RWPE1 (cell line): ENCODE measurements around the gene DLX4.
A peak's percentile ranks its signal among the peaks of the same experiment; 100 is the strongest.

ENCODE experiments used
- CTCF ChIA-PET: fragments of 350-600 bp; sonication (Branson Sonifier 250); formaldehyde crosslinking; extraction: SDS; loops from one replicate; lab custom pipeline; 2021; lab: Yijun Ruan, JAX
- POLR2A ChIA-PET: fragments of 400-600 bp; formaldehyde crosslinking; extraction: SDS; loops from one replicate; lab custom pipeline; 2020; ENCODE audit warnings: antibody characterized with exemption; ENCODE audit not compliant: low non-redundant PET; lab: Yijun Ruan, JAX
- DNase-seq: peaks from one replicate; pipeline ENCODE4 v3.0.0; 2012; ENCODE audit warnings: low spot score
- H3K27ac ChIP-seq: fragments of 450-650 bp; 2 replicates; pipeline ENCODE4 v1.5.1; 2017
- CTCF ChIP-seq: fragments of 450-650 bp; conservative IDR thresholded peaks from 2 replicates; pipeline ENCODE4 v1.5.1; 2017; ENCODE audit warnings: low read depth, mild to moderate bottlenecking

Gene DLX4

DNA sequence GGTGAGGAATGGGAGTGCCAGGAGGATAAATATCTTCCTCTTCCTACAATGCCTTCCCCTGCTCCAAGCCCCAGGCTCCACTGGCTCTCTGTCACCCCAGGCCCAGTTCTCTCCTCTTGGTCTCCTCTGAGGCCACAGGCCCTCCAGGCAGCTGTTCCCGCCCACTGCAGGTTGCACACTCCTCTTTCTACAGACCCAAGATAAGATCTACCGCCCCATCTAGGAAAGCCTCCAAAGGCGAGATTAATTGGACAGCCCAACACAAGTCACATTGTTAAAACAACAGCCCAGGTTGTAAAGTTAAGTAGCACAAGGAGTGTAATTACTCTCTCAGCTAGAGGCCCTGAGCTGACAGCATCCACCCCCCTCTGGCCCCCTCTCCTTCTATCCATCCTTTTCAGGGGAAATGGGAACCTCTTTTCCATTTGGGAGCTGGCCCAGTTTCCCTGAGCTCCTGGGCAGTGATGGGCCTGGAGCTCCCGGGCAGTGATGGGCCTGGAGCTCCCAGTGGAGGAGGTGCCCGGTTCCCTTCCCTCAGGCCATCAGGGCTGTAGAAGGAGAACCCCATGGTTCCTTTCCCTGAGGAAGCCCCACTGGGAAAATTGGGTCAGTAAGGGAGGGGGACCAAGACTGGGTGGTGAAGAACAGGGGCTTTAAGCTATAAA, 7.3 kb downstream of the DLX4 start:
- no peak for TF ChIP-seq CTCF
- ChIA-PET POLR2A (interaction anchor here (0.8 kb wide), 1 partner anchor 19 kb away, joined by 3 read pairs; the partner anchor contains the start of gene DLX3), CTCF (interaction anchor here (0.6 to 1.0 kb wide), 2 partner anchors 96 to 793 kb away, joined by 3 read pairs; no protein-coding TSS in a partner anchor)
- H3K27ac ChIP-seq: peak overlapping the region; percentile 51
- DNase-seq: no peak

DNA sequence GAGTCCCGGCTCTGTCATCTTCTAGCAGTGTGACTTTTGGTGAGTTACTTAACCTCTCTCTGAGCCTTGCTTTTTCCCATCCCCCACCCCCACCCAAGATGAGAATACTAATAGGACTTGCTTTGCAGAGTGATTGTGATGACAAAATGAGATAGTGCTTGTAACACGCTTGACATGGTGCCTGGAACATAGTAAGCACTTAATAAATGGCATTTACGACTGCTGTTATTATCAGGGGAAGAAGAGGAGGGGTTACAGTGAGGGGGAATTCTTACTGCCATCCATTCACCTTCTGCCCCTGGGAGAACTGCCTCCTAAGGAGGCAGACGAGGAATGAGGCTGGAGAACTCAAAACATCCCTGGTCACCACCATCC, 7.8 kb downstream of the DLX4 start:
- TF ChIP-seq CTCF: no peak
- POLR2A ChIA-PET: no interaction called here
- no peak for DNase-seq
- CTCF ChIA-PET: no interaction called here
- peak overlapping the region; percentile 93 for H3K27ac ChIP-seq

DNA sequence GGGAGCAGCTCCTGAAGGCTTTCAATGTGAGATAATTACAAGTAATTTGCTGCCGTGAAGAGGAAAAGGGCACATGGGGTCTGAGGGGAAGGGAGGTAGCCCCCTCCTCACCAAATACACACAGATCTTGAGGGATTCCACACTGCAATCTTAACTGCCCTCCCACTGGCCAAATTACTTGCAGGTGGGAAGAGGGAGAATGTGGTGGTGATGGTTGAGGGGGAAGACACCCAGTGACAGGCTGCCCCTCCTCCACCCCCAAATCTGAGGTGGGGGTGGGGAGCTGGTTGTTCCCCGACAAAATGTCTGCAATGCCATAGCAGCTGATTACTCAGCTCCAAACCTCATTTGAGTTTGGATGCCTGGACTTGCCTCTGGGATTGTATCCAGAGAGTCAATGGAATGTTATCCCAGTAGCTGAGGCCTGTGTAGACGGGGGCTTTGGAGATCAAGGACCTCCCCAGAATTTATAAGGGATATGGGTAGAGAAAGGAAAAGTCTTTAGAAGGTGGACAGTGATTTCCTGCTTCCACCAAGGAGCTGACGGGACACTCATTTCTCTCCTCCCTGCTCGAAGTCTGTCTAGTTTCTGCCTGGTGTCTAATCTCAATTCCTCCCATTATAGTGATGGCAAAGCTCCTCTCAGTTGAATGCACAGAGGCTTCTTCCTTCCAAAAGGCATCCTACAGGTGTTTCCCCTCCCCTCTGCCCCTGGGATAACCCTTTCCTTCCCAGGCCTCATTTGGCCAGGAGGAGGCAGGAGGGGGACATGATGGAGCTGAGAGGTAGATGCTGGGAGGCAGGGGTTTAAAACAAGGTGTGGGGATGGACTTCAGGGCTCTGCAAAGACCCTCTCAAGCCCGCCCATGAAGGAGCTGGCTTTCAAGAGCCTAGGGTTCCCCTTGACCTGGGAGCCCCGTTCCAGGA, 8.7 kb downstream of the DLX4 start:
- TF ChIP-seq CTCF: no peak
- no peak for DNase-seq
- ChIA-PET POLR2A (interaction anchor here (0.6 kb wide), 1 partner anchor 201 kb away, joined by 3 read pairs; no protein-coding TSS in a partner anchor), CTCF (interaction anchor here (0.5 to 1.0 kb wide), 6 partner anchors 11 to 930 kb away, joined by 3 to 4 read pairs (median 4); no protein-coding TSS in a partner anchor)
- peak overlapping the region; percentile 93 for H3K27ac ChIP-seq

DNA sequence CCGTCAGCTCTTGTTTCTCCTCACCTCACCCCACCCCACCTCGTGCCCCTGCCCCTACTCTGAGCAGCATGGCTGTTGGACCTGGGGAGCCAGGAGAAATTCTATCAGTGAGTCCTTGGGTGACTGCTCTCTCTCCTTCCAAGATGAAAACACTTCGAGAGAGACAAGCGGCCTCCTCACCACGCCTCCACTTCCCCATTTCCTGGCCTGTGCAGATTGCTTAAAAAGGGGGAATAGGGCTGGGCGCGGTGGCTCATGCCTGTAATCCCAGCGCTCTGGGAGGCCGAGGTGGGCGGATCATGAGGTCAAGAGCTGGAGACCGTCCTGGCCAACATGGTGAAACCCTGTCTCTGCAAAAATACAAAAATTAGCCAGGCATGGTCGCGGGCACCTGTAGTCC, 9.5 kb downstream of the DLX4 start:
- TF ChIP-seq CTCF: no peak
- DNase-seq: no peak
- CTCF ChIA-PET: interaction anchor here (0.5 to 1.0 kb wide), 4 partner anchors 11 to 588 kb away, joined by 3 to 4 read pairs (median 3); no protein-coding TSS in a partner anchor
- H3K27ac ChIP-seq: peak overlapping the region; percentile 93
- POLR2A ChIA-PET: interaction anchor here (0.6 kb wide), 1 partner anchor 202 kb away, joined by 3 read pairs; no protein-coding TSS in a partner anchor

GRCh38 chr17:49979748-49980479, 10.9 kb downstream of the DLX4 start:
- peak overlapping the region; percentile 93 for H3K27ac ChIP-seq
- CTCF ChIA-PET: interaction anchor here (0.7 to 1.0 kb wide), 3 partner anchors 15 to 113 kb away, joined by 3 to 5 read pairs (median 4); partner anchors contain the start of gene DLX3
- DNase-seq: no peak
- no peak for TF ChIP-seq CTCF
- POLR2A ChIA-PET: interaction anchor here (1.0 kb wide), 1 partner anchor 93 kb away, joined by 16 read pairs; no protein-coding TSS in a partner anchor
